HG03135 (cell line): ENCODE measurements around the gene FARP1.

Source experiments
- ATAC-seq: cut with Tn5 transposase; IDR thresholded peaks from one replicate; pipeline ENCODE4 v1.9.1; 2021; ENCODE audit warnings: mild to moderate bottlenecking, moderate library complexity; ENCODE audit not compliant: unreplicated experiment

Gene FARP1

DNA sequence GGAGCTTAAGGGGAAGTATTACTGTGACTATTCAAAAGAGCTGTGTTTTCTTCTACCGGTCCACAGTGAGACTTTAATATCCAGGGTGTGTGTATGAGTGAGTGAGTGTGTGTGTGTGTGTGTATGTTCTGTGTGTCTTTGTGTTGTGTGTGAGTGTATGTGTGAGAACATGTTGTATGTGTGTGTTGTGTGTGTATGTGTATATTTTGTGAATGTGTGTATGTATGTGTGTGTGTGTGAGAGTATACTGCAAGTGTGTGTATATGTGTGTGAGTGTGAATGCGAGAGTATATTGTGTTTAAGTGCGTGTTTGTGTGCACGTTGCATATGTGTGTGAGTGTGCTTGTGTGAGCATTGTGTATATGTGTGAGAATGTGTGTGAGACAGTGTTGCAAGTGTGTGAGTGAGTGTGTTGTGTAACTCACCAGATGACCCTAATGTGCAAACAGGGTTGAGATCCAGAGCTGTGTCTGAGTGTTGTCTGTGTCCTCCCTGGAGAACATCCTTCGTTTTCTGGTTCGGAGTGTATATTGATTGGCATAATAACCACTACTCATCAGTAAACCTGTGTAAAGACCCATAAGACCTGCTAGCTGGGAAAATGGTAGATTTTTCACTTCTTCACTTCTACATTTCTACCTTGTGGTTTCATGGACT, 135.3 kb downstream of the FARP1 start:
- no peak for ATAC-seq

DNA sequence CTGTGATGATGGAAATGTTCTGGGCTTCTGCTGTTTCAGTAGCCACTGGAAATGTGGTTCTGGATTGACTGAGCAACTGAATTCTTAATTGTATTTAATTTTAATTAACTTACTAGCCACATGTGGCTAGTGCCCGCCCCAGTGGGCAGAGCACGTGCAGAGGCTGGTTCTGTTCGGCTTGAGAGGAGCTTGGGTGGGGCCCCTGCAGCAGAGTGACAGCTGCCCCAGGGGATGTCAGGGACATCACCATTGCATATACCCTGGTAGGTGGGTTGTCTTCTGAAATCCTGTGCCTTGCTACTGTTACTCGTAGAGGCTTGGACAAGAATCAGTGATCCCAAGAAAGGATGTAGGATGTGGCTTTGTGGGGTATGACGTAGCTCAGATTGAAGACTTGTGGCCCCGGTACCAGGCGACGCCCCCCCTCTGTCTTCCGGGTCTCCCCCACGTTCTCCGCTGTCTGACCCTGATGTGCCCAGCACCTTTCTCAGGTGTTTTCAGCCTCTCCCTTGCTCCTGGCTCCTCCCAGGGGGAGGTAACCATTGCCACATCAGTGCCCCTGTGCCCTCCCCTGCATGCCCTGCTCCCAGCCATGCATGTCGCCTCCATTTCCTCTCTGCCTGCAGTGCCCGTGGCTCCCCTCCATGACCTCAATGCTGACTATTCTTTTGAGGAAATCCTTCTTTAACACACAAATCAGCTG, 136.7 kb downstream of the FARP1 start:
- no peak for ATAC-seq

DNA sequence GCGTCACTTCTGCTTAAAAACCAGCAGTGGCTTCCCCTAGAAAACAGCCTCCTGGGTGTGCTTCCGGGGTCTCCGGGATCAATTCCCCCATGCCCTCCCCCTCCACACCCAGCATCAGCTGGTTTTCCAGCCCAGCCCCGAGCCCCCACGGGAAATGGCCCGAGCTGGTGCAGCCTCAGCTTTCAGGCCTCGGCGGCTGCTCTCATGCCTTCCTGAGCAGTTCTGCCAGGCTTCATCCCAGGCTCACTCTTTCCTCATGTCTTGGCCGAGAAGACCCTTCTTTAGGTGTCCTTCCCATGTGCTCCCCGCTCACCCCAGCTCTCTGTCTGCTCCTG, 137.2 kb downstream of the FARP1 start:
- no peak for ATAC-seq

DNA sequence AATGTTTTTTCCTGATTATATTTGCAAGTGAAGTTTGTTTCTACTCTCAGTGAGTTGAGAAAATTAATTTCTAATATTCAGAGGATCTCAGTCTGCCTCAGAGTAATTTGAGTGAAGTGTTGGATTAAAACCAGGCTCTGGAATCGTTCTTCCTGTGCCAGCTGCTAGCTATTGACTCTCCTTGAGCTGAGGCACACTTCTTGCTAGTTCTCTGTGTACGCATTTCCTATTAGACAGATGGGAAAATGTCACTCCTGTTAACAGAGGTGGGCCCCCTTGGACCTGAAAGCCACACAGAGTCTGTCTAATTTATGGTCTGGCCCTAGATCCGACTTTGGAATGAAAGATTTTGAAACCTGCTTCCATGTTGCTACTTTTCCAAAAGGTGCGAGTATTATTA, 141.8 kb downstream of the FARP1 start:
- ATAC-seq: no peak

DNA sequence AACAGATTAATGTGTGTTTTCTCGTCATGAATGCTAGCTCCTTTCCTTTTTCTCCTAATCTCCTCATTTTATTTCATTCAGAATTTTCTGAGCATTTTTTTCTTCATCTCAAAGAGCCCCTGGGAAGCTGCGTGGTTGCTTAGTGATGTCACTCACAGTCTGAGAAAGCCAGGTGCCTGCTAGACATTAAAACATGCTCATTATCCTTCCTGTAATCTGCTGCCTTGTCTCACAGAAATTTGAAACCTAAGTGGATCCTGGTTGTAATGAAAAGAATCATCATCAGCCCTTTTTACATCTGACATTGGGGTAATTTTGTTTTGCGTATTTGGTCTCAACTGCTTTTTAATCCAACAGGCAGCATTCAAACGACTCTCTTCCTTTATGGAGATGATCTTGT, 142.4 kb downstream of the FARP1 start:
- no peak for ATAC-seq

DNA sequence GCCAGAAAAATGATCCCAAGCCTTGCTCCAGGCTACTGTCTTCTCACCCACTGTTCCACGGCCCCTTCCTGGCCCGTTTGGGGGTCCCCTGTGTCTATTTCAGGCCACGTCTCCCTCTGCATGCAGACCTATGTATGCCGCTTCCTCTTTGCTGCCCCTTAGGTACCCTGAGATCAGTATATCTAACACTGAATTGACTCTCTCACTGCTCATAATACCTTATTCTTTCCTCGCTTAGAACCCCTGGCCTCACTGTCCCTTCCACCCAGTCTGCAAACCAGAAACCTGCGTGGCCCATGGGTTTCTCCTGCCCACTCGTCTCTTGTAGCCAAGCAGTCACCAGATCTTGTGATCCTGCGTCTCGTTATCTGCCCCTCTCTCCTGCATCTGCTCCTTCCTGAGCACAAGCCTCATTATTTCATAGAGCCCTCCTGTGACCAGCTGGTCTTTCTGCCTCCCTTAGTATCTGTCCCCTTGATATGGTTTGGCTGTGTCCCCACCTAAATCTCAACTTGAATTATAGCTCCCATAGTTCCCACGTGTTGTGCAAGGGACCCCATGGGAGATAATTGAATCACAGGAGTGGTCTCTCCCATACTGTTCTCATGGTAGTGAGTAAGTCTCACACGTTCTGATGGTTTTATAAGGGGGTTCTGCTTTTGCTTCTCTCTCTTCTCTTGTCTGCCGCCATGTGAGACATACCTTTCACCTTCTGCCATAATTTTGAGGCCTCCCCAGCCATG, 143.1 kb downstream of the FARP1 start:
- ATAC-seq: no peak

DNA sequence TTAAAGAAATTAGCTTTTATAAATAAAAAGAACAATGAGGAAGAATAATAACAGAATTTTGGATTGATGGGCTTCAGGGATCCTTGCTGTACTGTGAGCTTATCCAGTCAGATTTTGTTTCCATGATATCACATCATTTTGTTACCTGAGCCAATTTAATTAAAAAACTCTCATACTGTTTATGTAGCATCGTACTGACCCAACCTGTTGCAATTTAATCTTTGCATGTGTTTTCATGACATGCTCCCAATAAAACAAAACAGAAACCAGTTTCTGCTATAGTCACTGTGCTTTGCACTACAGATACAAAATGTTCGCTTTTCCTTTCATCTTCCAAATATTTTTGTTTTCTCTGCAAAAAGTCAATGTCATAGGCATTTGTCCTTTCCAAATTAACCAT, 143.9 kb downstream of the FARP1 start:
- ATAC-seq: no peak

DNA sequence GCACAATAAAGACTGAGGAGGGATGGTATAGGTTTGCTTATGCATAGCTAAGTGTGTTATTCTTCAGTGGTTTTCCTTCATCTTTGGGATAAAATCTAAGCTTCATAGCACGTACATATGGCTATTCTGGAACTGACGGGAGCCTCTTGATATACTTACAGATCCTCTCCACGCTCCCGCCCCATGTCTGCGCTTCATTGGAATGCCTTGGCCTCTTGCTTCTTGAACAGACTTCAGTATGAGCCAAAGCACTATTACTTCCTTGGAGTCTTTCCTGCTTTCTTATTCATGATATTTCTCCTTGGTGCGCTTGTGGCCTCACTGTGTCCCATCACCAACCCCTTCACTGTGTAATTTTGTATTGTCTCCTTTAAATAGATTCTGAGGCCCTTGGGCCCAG, 145.3 kb downstream of the FARP1 start:
- ATAC-seq: no peak

DNA sequence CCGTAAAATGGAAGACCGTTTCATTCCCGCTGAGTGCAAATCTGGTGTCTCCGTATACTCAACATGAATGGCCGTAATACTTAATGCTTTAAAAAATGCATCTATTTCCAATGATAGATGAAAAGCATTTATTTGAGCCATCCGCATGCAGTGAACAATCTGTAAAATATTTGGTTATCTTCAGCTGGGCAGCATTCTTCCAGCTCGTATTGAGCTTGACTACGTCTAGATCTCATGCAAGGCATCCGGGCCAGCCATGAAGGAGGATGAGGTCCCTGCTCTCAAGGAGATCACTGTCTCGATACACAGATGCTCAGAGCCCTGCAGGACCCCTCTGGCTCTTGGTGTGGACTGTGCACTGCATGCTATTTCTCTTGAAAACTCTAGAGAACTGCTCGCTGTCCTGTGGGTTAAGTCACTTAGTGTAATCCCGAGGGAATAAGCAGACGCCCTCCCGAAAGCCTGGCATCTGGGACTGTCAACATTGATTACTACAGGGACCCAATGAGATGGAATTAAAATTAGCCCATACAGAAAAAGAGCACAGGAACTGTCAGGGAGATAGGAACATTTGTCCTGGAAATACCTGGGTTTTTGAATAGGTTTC, 146.5 kb downstream of the FARP1 start:
- ATAC-seq: no peak

DNA sequence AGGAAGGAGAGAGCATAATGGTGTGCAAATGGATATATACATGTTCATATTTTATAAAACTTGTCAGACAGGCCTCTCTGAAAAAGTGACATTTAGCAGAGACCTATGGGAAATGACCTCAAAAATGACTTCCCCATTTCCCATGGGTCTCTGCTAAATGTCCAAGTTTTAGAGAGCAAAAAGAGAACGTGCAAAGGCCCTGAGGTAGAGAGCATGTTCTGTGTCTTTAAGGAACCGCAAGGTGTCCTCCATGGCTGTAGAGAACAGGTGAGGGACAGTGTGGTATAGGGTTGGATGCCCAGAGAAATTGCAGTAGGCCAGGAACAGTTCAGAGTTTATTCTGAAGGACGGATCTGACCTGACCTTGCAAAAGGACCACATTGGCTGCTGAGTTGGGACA, 147.4 kb downstream of the FARP1 start:
- ATAC-seq: no peak

DNA sequence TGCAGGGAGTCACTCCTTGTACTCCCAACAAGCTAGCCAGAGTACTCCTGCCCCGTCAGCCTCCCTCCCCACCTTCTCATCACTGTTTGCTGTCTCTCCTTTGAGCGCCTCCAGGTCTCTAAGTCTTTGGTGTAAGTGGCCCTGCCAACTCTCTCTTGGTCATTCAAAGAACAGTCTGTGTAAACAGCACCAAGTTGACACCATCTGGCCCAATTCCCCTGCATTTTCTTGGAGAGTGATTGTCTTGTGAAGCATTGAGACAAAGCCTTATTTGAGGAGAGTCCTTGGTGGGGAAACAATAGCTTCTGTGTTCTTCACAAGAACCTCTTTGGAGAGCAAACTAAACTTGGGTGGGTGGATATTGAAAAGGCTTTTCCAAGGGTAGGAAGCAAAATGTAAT, 148.8 kb downstream of the FARP1 start:
- no peak for ATAC-seq

DNA sequence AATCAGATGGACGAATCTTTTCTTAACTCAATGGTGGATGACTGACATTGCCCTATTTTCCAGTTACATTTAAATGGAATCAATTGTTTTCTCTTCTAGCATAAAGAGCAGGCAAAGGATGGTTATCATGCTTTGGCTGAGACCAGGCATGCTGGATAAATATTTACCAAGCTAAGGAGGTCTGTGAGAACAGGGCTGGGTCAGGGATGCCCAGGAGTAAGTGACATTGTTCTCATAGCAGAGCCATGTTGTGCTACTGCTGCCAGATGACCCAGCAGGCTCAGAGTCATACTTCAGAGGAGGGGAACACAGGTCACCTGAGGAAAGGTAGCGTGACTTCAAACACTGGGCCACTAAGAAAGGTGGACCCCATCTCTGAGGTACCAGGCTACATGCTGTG, 150.2 kb downstream of the FARP1 start:
- no peak for ATAC-seq

DNA sequence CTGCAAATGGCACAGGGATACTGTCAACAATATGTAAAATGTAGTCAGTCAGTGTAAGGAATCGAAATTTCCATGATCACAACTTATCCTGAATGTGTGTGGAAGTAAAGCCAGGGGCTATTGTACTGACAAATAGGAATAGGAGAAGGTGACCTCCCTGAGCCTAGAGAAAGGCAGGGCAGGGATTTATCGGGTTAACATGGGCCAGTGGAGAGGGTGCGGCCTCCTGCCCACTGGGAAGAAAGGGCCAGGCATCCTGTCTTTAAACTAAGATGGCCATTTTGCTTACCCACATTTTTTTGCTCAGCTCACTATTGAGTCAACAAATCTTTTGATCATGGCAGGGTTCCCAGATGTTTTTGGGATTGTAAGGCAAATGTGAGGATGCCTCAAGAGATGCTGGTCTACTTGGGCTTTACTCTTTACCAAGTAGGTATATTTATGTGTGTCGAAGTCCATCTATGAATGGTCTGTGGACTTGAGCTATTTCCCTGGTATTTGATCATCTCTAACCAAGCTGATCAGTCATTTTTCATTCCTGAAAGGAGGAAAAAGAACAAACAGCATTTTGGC, 150.8 kb downstream of the FARP1 start:
- ATAC-seq: no peak

DNA sequence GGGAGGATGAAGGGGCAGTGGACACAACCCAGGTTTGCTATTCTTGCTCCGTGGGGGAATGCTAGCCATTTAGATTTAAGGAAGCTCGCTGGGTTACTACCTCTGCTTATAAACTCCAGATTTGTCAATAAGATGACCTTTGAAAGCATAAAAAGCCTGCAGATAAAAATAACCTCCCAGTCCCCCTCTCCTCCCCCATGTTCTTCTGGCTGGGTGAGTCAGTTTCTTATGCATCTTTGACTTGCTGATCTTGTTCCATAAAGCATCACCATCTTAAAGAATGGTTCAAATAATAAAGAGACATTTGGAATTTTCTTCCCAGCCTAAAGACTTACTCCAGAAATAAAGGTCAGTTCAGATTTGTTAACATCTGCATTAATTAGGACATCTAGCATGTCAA, 152.5 kb downstream of the FARP1 start:
- ATAC-seq: no peak

DNA sequence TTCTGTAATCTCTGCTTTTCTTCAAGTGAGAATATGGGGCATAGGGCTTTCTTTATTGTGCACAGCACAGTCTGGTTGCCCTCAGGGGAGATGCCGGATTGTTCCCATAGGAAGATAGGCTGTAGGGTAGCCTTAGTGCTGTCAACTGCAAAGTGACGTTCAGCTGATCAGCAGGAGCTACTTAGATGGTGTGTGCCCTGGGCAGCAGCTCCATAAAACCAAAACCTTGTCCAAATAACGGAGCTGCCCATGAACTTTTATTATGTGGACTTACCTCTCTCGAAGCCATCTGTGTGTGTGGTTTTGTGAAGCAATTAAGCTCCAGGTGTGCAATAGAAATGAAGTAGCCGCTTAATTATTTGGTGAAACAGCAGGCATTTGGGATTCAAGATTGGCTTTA, 154.2 kb downstream of the FARP1 start:
- no peak for ATAC-seq

DNA sequence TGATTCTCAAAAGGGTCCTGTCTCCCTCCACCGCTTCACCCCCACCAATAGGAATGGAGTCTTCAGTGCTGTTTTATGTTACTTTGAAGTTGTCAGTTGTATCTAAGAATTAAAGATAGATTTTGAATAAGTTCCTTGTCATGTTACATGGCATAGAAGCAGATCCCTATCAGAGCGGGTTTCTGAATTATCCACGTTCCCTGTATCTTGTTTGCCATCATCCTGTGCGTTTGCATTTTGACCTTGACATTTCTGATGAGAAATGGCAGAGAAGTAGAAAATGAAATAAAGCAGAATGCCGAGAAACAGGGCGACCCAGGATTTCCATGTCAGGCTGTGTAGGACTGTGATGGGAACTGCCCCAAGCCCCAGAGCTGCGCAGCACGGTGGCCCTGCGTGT, 154.9 kb downstream of the FARP1 start:
- no peak for ATAC-seq

DNA sequence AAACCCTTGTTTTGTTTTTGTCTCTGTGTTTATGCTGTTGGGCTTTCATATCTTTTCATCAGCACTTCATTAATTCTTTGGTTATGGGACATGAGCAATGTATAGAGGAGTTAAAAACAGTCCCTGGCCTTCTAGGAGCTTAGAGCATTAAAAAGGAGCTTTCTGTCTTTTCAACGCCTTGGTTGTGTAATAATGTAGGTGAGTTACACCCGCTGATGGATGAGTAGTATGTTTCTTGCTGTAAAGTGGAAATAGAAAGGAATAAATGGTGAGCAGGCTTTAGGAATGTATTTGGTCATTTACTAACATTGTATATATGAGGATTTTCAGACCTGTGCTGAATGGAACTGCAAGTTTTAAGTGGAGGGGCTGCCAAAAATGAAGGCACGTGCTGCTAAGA, 155.7 kb downstream of the FARP1 start:
- ATAC-seq: no peak

DNA sequence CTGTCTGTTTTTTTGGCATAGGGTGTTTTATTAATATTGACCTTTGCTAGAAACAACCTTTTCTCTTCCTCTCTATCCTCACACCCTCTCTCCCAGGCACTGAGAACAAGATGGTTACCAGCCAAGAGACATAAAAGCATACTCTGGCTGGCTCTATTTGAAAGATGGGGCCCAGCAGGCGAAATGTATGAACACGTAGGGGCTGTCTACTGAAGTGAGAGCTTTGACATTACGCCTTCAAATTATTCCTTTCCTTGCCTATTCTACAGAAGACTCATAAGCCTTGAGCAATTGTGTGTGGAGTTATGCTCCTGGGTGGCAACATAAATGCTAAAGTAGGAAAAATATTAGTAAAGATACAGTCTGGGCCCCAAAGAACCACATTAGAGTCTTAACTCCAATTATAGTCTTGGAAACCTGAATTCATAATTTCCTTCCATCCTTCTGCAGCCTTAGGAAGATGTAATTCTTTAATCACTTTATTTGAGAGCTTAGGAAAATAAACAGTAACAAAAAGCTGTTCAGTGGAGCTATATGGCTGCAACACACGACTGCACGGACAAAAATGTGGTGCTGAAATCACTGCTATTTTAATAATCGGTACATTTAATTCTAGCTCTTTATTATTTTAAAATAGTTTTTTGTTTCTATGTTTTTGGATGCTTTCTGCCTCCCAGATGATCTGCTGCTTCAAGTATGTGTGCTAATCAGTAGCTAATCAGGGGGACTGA, 156.5 kb downstream of the FARP1 start:
- ATAC-seq: no peak

DNA sequence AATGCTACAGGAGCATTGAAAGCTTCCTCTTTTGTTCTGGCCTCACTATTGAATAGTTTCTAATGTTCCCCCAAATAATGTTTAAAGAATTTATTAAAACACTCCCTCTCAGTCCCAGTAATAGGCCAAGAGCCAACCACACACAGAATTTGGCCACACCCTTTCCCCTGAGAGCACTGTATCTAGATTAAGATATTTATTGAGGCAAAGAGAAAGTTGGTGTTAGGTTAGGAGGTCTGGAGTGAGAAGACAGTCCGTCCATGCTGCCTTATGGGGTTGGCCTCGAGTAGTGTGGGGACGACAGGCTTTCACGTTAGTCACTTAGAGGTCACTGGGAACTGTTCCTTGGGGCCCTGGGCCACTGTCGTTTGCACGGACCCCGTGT, 157.1 kb downstream of the FARP1 start:
- no peak for ATAC-seq

DNA sequence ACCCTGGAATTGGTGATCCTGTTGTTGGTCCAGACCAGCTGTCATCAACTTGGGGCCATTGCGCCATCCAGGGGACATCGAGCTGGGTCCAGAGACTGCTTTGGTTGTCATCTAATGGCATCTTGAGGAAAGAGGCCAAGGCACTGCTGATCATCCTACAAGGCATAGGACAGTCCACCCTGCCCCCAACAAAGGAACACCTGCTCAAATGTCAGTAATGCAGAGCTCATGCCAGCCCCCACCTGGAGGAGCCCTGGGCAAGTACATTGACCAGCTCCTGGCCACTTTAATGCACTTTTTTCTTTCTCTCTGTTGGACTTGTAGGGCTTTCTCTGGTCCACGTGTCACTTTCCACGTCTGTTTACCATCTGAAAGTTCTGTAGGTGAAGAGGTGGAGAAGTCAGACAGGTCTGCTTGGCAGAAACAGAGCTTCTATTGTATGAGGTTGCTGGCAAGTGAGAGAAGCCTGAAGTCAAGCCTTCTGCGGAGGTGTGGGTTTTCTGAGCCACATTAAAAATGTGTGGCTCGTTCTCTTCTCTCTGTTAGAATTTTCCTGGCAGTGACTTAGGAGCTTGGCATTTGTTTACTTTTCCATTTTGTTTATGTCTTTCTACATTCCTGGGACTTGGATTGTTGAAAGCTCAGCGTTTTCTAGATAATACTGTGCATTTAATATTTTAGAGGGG, 158.2 kb downstream of the FARP1 start:
- no peak for ATAC-seq
